ENCODE data around the gene ZNF780A. TPM values are rescaled to one million over a fixed set of nuclear protein-coding genes. Genes with fewer than 3 reads are reported as not detected.

Gene ZNF780A
- total RNA-seq, 2 donors from 2014 or later: 2.4 to 4.1 TPM

- no peaks in the 10 kb centered on the region for H3K4me1 ChIP-seq
- TF ChIP-seq, protein P1, sequence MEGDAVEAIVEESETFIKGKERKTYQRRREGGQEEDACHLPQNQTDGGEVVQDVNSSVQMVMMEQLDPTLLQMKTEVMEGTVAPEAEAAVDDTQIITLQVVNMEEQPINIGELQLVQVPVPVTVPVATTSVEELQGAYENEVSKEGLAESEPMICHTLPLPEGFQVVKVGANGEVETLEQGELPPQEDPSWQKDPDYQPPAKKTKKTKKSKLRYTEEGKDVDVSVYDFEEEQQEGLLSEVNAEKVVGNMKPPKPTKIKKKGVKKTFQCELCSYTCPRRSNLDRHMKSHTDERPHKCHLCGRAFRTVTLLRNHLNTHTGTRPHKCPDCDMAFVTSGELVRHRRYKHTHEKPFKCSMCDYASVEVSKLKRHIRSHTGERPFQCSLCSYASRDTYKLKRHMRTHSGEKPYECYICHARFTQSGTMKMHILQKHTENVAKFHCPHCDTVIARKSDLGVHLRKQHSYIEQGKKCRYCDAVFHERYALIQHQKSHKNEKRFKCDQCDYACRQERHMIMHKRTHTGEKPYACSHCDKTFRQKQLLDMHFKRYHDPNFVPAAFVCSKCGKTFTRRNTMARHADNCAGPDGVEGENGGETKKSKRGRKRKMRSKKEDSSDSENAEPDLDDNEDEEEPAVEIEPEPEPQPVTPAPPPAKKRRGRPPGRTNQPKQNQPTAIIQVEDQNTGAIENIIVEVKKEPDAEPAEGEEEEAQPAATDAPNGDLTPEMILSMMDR (IDR thresholded peaks at IDR 0.05): no peak
- no peaks in the 10 kb centered on the region for H3K27me3 ChIP-seq
- peaks cover 32 to 76% of the 10 kb centered on the region in 2 donors for H3K9me3 ChIP-seq
- no peak overlapping the region for H3K27ac ChIP-seq
- no peak for DNase-seq (ENCODE audit: low spot score)
- no peak overlapping the region for H3K4me3 ChIP-seq
- H3K36me3 ChIP-seq: peaks cover 16% of the 10 kb centered on the region
These were observed 54.7 kb downstream of the ZNF780A start for GRCh38 chr19:40035996-40036395.

- H3K4me3 ChIP-seq: no peak overlapping the region
- no peak for DNase-seq (ENCODE audit: low spot score)
- TF ChIP-seq, protein P1 (IDR thresholded peaks at IDR 0.05): no peak
- H3K4me1 ChIP-seq: no peaks in the 10 kb centered on the region
- no peak overlapping the region for H3K27ac ChIP-seq
- peaks cover 34 to 88% of the 10 kb centered on the region in 2 donors for H3K9me3 ChIP-seq
- no peaks in the 10 kb centered on the region for H3K27me3 ChIP-seq
- peaks cover 16% of the 10 kb centered on the region for H3K36me3 ChIP-seq
These were observed 56.7 kb downstream of the ZNF780A start for GRCh38 chr19:40033989-40034560.

GRCh38 chr19:40026597-40026970, 64.2 kb downstream of the ZNF780A start:
- H3K4me1 ChIP-seq: no peaks in the 10 kb centered on the region

GRCh38 chr19:40025938-40026596, 64.7 kb downstream of the ZNF780A start:
- DNase-seq (ENCODE audit: low spot score): no peak
- Histone ChIP-seq H3K36me3 (no peaks in the 10 kb centered on the region), H3K4me3 (no peak overlapping the region), H3K27ac (no peak overlapping the region), H3K27me3 (no peaks in the 10 kb centered on the region), H3K4me1 (no peaks in the 10 kb centered on the region), H3K9me3 (peaks cover 20 to 94% of the 10 kb centered on the region in 2 donors)
- TF ChIP-seq, protein P1 (IDR thresholded peaks at IDR 0.05): no peak

More at GRCh38 chr19:40026597-40026970, 64.2 kb downstream of the ZNF780A start:
- no peaks in the 10 kb centered on the region for H3K36me3 ChIP-seq
- H3K27ac ChIP-seq: no peak overlapping the region
- DNase-seq (ENCODE audit: low spot score): no peak
- H3K4me3 ChIP-seq: no peak overlapping the region
- TF ChIP-seq, protein P1 (IDR thresholded peaks at IDR 0.05): no peak
- H3K9me3 ChIP-seq: peaks cover 25 to 98% of the 10 kb centered on the region in 2 donors
- no peaks in the 10 kb centered on the region for H3K27me3 ChIP-seq

GRCh38 chr19:40023969-40024368, 66.8 kb downstream of the ZNF780A start:
- Histone ChIP-seq H3K27ac (no peak overlapping the region), H3K4me3 (no peak overlapping the region), H3K36me3 (no peaks in the 10 kb centered on the region), H3K9me3 (peaks cover 17 to 90% of the 10 kb centered on the region in 2 donors), H3K4me1 (no peaks in the 10 kb centered on the region), H3K27me3 (no peaks in the 10 kb centered on the region)
- DNase-seq (ENCODE audit: low spot score): no peak
- TF ChIP-seq, protein P1 (IDR thresholded peaks at IDR 0.05): no peak

Other genes with a start within 250 kb of the ZNF780A start
- gene FBL, start 244.6 kb downstream of the ZNF780A start, total RNA-seq: 10 to 100 TPM; 63.7 to 88.5 TPM
- gene FCGBP, start 156.3 kb downstream of the ZNF780A start, total RNA-seq: 10 to 100 TPM in 1 of 2 donors, 1 to 10 TPM in 1; 3.6 to 45.5 TPM
- gene PSMC4, start 119.8 kb downstream of the ZNF780A start, total RNA-seq: 10 to 100 TPM; 76.0 to 90.2 TPM
- 1 to 10 TPM; 3.9 to 4.3 TPM for gene ZNF546, start 93.9 kb downstream of the ZNF780A start, total RNA-seq
- gene ZNF780B, start 34.7 kb downstream of the ZNF780A start, total RNA-seq: 10 to 100 TPM; 11.2 to 13.6 TPM
- 10 to 100 TPM; 12.3 to 13.6 TPM for gene MAP3K10, start 100.5 kb upstream of the ZNF780A start, total RNA-seq
- not detected for gene TTC9B, start 127.4 kb upstream of the ZNF780A start, total RNA-seq
- not detected for gene CCNP, start 135.7 kb upstream of the ZNF780A start, total RNA-seq
- gene AKT2, start 194.4 kb upstream of the ZNF780A start, total RNA-seq: 10 to 100 TPM; 63.3 to 76.7 TPM